Suprapubic skin (tissue), 4 donors: Measurements from ENCODE around the gene UGGT1. TPM values are rescaled to one million over a fixed set of nuclear protein-coding genes. Genes with fewer than 3 reads are reported as not detected.

Source experiments
- DNase-seq, 2 donors: peaks; one replicate each; pipeline ENCODE4 v3.0.0-alpha.2; 2019; ENCODE audit warnings: low spot score in 2 of 2
- H3K27ac ChIP-seq: fragments of 200-600 bp; sonication (generic); one replicate; pipeline ENCODE4 v1.5.1; 2019
- H3K27me3 ChIP-seq: fragments of 200-600 bp; sonication (generic); one replicate; pipeline ENCODE4 v1.5.1; 2019
- H3K36me3 ChIP-seq: fragments of 200-600 bp; sonication (generic); one replicate; pipeline ENCODE4 v1.5.1; 2019
- H3K4me1 ChIP-seq: fragments of 200-600 bp; sonication (generic); one replicate; pipeline ENCODE4 v1.5.1; 2019
- H3K4me3 ChIP-seq: fragments of 200-600 bp; sonication (generic); one replicate; pipeline ENCODE4 v1.5.1; 2019; ENCODE audit warnings: mild to moderate bottlenecking
- H3K9me3 ChIP-seq: fragments of 200-600 bp; sonication (generic); one replicate; pipeline ENCODE4 v1.5.1; 2019
- CTCF ChIP-seq, 2 donors: fragments of 200-600 bp in 1 of 2; fragments of 450-650 bp in 1 of 2; sonication (generic) in 1 of 2; IDR thresholded peaks; one replicate each; pipeline ENCODE4 v1.5.1; 2016 to 2019; ENCODE audit warnings: antibody characterized with exemption in 2 of 2, mild to moderate bottlenecking in 1 of 2, moderate library complexity in 1 of 2
- EP300 ChIP-seq: sonication (generic); formaldehyde crosslinking; IDR thresholded peaks from one replicate; pipeline ENCODE4 v1.6.1; 2017; ENCODE audit warnings: antibody characterized with exemption
- POLR2A ChIP-seq, 2 donors: fragments of 450-650 bp; IDR thresholded peaks; one replicate each; pipeline ENCODE4 v1.6.1; 2017; ENCODE audit warnings: antibody characterized with exemption in 2 of 2, mild to moderate bottlenecking in 2 of 2, moderate library complexity in 2 of 2
- POLR2AphosphoS5 ChIP-seq, 3 donors: sonication (generic); formaldehyde crosslinking; IDR thresholded peaks; one replicate each; pipeline ENCODE4 v1.6.1; 2017; ENCODE audit warnings: antibody characterized with exemption in 3 of 3
- WGBS: methylation state at CpG from one replicate; pipeline ENCODE4 v1.1.5; 2018; 5-methylcytosine and 5-hydroxymethylcytosine counted together
- total RNA-seq, 4 donors: library from RNA; depleted of rRNA; stranded (reverse); fragments of >200 nt; gene quantifications; one replicate each; pipeline ENCODE4 v1.1.0, GENCODE V29; 2016

Gene UGGT1
- total RNA-seq, 4 donors from 2014 or later, result 31.3 to 34.6 (median 32.8) TPM

- no peaks in the 10 kb centered on the region for H3K4me1 ChIP-seq
- DNase-seq, result no peak
- WGBS, result 90% methylated on average over 3 of the region's 3 CpGs
- H3K27me3 ChIP-seq, result no peaks in the 10 kb centered on the region
- H3K36me3 ChIP-seq, result peaks cover 79% of the 10 kb centered on the region
- H3K4me3 ChIP-seq, result no peak overlapping the region
- no peaks in the 10 kb centered on the region for H3K9me3 ChIP-seq
- no peak for TF ChIP-seq POLR2A (IDR thresholded peaks at IDR 0.05)
- no peak for TF ChIP-seq CTCF (IDR thresholded peaks at IDR 0.05)
- TF ChIP-seq POLR2AphosphoS5 (IDR thresholded peaks at IDR 0.05), result no peak
- no peak for TF ChIP-seq EP300
- H3K27ac ChIP-seq, result no peak overlapping the region
Measured at GRCh38 chr2:128145651-128146050, 54.7 kb downstream of the UGGT1 start.

GRCh38 chr2:128153786-128154185 lies 62.8 kb downstream of the UGGT1 start:
- WGBS, result 90% methylated on average over 3 of the region's 3 CpGs
- Histone ChIP-seq H3K4me1 (no peaks in the 10 kb centered on the region), H3K27ac (no peak overlapping the region), H3K27me3 (no peaks in the 10 kb centered on the region), H3K4me3 (no peak overlapping the region), H3K36me3 (peaks cover 80% of the 10 kb centered on the region), H3K9me3 (no peaks in the 10 kb centered on the region)
- TF ChIP-seq CTCF (IDR thresholded peaks at IDR 0.05), result no peak
- no peak for TF ChIP-seq EP300
- no peak for TF ChIP-seq POLR2A (IDR thresholded peaks at IDR 0.05)
- no peak for TF ChIP-seq POLR2AphosphoS5 (IDR thresholded peaks at IDR 0.05)
- DNase-seq, result no peak

GRCh38 chr2:128154225-128154624 lies 63.2 kb downstream of the UGGT1 start:
- 91% methylated on average over 4 of the region's 4 CpGs for WGBS
- H3K27ac ChIP-seq, result no peak overlapping the region
- no peaks in the 10 kb centered on the region for H3K9me3 ChIP-seq
- peaks cover 77% of the 10 kb centered on the region for H3K36me3 ChIP-seq
- no peak overlapping the region for H3K4me3 ChIP-seq
- no peak for TF ChIP-seq EP300
- TF ChIP-seq CTCF (IDR thresholded peaks at IDR 0.05), result no peak
- no peak for TF ChIP-seq POLR2A (IDR thresholded peaks at IDR 0.05)
- TF ChIP-seq POLR2AphosphoS5 (IDR thresholded peaks at IDR 0.05), result no peak
- no peaks in the 10 kb centered on the region for H3K4me1 ChIP-seq
- DNase-seq, result no peak
- H3K27me3 ChIP-seq, result no peaks in the 10 kb centered on the region

GRCh38 chr2:128155970-128156369 lies 65.0 kb downstream of the UGGT1 start:
- peaks cover 81% of the 10 kb centered on the region for H3K36me3 ChIP-seq
- WGBS, result 90% methylated on average over 9 of the region's 9 CpGs

DNA sequence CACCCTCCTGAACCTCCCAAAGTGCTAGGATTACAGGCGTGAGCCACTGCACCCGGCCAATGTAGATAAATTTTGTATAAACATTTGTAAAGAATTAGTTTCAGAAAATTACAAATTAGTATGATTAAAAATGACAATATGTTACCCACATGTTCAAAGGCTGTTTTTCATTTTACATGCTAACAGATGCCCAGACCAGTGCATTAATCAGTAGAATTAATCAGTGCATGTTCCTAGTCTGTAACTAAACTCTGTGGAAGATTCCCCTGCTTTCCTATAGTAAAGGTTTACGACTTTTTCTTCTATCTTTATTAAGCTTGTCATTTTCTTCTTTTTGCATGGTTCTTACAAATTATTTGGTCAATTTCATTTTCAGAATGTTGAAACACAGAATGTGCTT lies 65.8 kb downstream of the UGGT1 start:
- Histone ChIP-seq H3K36me3 (peaks cover 79% of the 10 kb centered on the region), H3K27me3 (no peaks in the 10 kb centered on the region)
- WGBS, result 75% methylated on average over 3 of the region's 3 CpGs

More at GRCh38 chr2:128155970-128156369, 65.0 kb downstream of the UGGT1 start:
- no peaks in the 10 kb centered on the region for H3K27me3 ChIP-seq
- no peaks in the 10 kb centered on the region for H3K4me1 ChIP-seq
- H3K9me3 ChIP-seq, result no peaks in the 10 kb centered on the region
- H3K4me3 ChIP-seq, result no peak overlapping the region
- no peak for DNase-seq
- H3K27ac ChIP-seq, result no peak overlapping the region
- TF ChIP-seq EP300, result no peak
- no peak for TF ChIP-seq POLR2AphosphoS5 (IDR thresholded peaks at IDR 0.05)
- TF ChIP-seq POLR2A (IDR thresholded peaks at IDR 0.05), result no peak
- no peak for TF ChIP-seq CTCF (IDR thresholded peaks at IDR 0.05)

More for the DNA sequence above, 65.8 kb downstream of the UGGT1 start:
- H3K4me1 ChIP-seq, result no peaks in the 10 kb centered on the region
- TF ChIP-seq POLR2AphosphoS5 (IDR thresholded peaks at IDR 0.05) (no peak), CTCF (IDR thresholded peaks at IDR 0.05) (no peak), POLR2A (IDR thresholded peaks at IDR 0.05) (no peak), EP300 (no peak)
- no peak overlapping the region for H3K27ac ChIP-seq
- no peak overlapping the region for H3K4me3 ChIP-seq
- no peaks in the 10 kb centered on the region for H3K9me3 ChIP-seq
- DNase-seq, result no peak
